SIG-M5 treated with dmso at 0.1 percent for 504 hours (cell line): Measurements from ENCODE around the gene FAM217A.

Experiments used
- DNase-seq: peaks from one replicate; lab custom pipeline; 2025; ENCODE audit not compliant: unreplicated experiment; lab: John Stamatoyannopoulos, UW

Gene FAM217A

DNA sequence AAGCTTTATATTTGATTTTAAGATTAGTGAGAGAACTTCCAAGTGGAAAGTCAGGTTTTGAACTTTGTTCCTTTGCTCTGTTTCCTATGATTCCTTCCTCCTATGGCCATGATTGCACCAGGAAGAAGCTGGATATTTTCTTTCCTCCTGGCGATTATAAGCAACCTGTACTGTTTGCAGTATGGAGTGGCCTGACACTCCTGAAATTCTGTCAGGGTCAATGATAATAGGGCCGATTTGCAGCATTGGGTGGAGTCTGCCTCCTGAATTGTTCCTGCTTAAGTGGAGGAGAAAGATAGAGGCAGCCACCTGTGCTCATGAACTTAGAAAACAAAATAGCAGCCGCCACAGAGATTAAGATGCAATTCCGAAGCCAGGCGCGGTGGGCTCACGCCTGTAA is 9.8 kb upstream of the FAM217A start:
- DNase-seq = no peak

DNA sequence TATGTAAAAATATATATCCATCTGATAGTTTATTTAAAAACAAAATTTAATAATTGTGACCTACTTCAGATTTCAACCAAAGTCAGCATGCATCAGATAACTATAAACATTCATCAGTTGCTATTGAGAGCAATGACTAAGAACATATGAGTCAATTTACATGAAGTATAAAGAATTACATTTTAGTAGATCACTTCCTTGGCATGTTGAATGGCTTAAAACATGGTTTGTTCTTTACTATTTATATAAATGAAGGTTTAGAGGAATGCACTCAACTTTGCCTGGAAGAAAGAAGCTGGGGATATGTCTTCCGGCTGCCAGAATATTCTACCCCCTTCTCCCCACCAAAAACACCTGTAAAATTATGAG is 6.4 kb upstream of the FAM217A start:
- DNase-seq = no peak

DNA sequence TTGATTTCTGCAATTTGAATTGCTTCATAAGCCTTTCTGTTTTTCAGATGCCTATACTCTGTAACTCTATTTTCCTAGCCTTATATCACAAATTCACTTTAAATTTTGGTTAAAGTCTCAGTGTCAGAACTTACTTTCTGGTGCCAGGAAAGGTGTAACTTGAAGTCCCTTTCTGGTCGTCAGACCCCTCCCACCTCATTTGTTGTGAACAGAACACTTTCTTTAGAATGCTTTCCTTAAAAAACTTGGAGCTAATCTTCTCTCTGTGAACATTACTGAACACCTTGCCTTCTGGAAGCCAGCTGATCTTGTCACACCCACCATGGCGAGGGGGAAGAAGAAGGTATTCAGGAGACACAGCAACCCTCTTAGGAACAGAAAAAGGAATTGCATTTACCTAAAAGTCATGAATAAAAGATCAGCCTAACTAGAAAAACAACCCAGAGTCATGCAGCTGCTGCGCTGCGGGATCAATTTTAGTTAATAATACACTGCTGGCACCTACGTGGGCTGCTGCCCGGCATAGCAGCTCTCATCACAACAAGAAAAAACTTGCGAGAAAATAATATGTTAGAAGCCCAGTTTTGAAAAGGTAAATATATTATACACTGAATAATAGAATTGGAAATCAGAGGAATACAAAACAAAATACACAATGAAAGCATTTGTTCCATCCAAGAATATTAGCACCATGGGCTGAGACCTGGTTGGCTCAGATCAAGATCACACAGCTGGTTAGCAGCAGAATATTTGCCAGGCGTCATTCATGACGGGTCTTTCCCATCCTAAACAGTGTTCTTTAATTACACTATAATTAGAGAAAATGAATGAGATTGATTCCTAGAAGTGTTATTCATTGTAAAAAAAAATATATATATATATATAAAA is 5.8 kb upstream of the FAM217A start:
- DNase-seq = no peak

DNA sequence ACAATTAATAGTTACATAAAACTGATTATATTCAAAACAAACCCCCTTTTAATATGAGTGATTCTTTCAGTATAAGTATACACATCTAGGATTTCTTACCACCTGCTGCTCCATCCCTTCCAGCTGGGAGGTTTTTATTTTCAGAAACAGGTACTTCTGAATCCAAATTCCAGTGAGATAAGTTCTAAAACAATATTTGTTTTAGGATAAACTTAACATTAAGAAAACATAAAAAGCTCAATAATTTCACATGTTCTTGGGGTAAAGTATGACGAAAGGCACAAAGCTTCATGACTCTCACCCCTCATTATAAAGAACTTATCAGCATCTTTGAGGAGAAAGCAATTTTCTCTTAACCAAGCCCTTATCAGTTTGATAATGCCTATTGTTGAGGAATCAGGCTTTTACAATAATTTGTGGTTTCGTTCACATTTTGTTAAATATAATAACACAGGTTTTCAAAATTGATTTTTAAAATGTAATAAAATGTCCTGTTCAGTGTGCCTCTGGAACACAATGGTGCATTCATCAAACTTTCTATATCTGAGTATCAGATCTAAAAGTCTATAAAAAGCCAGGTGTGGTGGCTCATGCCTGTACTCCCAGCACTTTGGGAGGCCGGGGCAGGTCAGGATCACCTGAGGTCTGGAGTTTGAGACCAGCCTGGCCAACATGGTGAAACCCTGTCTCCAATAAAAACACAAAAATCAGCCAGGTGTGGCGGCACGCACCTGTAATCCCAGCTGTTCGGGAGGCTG is 4.3 kb downstream of the FAM217A start:
- DNase-seq = no peak

DNA sequence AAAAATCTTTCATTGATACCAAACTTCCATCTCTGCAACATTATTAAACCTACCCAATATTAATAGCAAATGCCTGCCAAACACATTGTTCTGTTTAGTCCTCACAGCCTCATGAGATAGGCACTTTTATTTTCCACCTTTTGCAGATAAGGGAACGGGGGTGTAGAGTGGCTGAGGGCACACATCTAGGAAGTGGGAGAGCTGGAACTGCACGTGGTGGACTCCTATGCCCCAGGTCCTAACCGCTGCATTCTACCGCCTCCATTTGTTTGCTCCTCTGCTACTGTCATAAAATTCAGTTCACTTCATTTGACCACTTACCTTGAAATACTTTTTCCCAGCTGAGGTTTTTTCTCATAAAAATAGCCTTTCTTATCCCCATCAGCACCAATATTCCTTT is 7.6 kb downstream of the FAM217A start:
- DNase-seq = no peak

DNA sequence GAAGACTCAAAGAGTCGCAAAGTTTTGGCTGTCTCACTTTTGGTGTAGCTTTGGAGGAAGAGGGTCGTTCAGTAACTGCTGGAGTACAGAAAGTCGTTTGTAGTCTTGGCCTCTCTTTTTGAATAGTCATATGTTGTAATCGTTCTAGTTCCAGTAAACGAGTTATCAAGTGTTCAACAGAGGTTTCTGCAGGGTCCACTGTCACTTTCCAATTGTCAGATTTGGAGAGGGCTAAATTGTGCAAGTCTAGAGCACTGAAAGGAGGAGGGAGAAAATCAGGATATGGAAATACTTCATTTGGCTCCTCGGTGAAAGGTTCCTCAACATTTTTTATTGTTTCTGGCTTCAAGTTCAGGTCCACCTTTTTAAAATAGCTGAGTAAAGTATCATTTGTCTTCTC is 9.7 kb downstream of the FAM217A start:
- no peak for DNase-seq

DNA sequence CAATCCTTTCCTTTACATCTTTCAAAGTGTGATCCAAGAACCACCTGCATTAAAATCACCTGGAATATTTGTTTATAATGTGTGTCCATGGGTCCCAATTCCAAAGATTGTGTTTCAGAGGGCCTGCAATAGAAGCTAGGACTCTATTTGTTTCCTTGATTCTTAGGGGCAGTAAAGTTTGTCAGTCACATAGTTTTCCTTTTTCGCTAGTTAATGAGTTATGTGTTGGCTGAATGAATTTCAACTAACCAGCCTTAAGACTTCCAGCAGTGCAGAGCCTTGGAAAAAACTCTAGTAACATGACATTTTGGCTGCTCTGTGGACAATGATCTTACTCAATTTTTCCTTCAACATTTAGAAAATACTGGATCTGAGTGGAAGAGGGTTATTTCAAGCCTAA is 11.3 kb downstream of the FAM217A start:
- DNase-seq = no peak

DNA sequence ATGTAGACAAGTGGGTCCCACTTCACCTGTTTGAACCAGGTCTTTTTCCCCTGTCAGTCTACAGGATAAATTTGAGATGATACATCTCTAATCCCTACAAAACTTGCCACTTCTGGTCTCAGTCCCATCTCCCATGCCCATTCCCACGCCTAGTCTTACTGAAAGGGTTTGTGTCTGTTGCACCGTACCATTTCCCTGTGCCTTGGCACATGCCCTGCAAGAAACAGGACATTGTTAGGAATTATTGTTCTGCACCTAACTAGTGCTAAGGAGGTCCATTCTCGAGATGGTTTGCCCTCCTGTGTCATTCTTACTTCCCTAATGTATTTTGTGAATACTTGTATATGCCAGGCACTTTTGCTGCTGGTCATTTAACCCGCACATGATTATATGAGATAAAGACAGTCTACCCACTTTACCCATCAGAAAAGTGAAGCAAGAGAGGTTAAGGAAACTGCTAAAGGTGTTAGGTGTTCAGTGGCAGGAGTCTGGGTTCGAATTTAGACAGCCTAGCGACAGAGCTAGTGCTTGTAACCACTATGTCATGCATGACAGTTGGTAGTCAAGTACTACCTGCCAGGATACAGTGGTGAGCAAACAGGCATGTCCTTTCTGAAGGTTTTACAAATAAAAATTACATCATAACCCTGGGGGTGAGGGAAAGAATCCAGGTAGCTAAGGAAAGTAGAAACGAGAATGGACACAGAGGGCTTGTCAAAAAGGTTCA is 12.7 kb downstream of the FAM217A start:
- no peak for DNase-seq

DNA sequence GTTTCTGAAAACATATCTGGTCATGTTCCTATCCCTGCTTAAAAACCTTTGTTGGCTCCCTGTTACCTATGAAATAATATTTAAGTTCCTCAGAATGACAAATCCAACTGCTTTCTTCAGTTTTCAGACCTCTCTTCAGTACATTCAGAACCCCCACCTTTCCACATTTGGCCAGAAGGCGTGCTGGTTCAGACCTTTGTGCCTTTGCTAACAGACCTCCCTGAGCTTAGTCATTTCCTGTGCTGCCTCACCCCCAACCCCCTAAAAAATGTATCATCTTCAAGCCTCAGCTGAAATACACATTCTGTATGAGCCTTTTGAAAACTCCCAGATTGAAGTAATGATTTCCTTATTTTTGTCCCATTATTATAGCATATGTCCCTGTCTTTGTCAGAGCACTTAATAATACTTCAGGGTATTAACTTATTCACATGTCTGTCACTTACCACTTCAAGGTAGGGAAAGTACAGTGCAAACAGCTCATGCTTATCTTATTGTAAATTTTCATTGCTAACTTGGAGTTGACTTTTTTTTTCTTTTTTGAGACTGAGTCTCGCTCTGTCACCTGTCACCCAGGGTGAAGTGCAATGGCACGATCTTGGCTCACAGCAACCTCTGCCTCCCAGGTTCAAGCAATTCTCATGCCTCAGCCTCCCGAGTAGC is 19.7 kb downstream of the FAM217A start:
- no peak for DNase-seq

DNA sequence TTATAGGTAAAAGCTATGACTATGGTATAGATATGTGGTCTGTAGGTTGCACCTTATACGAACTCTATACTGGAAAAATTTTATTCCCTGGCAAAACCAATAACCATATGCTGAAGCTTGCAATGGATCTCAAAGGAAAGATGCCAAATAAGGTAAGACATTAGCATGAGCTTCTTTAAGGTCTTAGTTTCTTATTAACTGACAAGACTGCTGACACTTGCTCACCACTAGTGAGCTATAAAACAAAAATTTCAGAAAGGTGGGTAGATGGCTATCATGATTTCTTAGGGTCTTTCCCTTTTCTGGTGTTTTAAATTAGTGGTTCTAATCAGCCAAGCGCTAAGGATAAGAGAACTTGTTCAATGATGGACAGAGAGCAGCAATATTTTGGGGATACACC is 21.9 kb downstream of the FAM217A start:
- DNase-seq = no peak

DNA sequence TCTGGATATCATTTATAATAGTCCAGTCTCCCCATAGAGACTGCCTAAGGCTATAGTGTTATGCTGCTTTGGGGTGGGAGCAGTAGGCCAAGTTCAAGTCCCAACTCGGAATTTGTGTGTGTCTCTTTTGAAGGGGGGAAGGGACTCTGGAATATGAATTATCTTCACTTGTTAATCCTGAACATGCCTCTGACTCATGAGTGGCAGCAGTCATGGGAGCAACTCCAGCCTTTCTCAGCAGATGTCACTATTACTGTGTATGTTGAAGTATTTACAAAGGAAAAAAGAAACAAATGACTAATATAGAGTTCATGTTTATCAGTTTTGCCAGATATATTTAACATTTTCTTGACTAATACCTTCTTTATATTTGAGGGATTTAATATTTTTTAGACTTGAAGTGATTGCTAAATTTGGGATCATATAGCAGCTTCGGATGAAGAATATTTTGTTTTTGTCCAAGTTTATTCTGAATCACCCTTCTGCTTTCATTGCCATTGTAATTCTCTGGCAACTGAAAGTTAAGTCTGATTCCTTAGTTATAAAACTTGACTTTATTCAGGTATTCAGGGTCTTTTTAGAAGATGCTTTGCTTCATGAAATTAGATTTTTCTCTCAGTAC is 23.4 kb downstream of the FAM217A start:
- DNase-seq = no peak

DNA sequence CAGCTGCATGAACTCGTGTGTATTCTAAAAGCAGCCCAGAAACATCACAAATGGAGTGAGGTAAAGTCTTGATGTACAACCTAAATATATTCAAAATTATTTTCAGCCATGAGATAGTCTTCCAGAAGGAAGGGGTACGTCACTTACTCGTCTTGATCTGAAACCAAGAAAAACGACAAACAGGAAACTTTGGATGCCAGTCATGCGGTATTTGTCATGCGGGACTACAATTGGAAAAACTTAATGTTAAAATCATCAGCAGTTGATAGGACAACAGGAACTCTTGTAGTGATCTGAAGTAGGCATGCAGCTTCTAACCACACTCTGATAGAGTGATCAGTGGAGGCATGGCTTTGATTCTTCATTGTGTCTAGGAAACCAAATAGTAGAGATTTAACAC is 29.7 kb downstream of the FAM217A start:
- DNase-seq = no peak

DNA sequence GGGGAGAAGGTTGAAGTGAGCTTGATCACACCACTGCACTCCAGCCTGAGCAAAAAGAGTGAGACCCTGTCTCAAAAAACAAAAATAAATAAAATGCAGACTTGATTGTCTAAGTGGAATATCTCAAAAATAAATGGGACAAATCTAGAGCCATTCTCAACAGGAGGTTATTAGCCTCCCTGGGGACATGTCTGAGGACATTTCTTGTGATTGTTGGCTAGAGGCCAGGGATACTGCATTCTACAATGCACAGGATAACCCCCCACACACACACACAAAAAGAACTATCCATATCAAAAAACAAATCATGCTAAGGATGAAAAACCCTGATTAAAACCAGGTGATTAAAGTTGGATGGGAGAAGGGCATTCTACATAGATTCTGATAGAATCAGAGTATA is 37.5 kb downstream of the FAM217A start:
- DNase-seq = no peak

DNA sequence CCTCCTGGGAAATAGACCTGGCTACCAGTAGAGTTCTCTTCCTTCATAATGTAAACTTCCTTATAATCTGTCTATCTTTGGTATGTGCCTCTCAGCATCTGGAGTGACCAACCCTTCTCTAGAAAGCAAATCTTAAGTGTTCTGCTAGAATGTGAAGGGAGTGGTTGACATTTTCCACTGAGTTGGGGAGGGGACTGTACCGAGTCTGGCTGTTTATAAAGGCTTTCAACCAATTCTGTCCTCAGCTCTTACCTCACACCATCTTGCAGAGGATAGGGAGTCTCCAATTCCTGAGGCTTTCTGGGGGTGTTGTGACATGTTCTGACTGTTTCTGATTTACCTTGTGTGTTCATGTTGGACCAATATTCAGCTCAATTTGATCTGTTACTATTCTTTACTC is 39.6 kb downstream of the FAM217A start:
- no peak for DNase-seq

DNA sequence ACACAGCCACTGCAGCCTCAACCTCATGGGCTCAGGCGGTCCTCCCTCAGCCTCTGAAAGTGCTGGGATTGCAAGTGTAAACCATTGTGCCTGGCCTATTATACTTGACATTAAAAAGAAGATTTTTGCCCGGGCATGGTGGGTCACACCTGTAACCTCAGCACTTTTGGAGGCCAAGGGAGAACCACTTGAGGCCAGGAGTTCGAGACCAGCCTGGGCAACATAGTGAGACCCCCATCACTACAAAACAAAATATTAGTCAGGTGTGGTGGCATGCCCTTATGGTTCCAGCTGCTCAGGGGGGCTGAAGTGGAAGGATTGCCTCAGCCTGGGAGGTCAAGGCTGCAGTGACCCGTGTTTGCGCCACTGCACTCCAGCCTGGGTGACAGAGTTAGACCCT is 42.4 kb downstream of the FAM217A start:
- DNase-seq = no peak

DNA sequence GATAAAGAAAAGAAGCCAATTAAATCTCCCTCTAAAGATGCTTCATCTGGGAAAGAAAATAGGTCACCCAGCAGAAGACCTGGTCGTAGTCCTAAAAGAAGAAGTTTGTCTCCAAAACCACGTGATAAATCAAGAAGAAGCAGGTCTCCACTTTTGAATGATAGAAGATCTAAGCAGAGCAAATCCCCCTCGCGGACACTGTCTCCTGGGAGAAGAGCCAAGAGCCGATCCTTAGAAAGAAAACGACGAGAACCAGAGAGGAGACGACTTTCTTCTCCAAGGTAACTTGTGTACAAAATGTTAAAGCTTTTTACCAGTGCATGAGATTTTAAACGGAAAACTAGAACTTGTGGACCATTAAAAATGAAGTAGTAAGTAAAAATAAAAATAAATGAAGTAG is 46.5 kb downstream of the FAM217A start:
- DNase-seq = no peak

DNA sequence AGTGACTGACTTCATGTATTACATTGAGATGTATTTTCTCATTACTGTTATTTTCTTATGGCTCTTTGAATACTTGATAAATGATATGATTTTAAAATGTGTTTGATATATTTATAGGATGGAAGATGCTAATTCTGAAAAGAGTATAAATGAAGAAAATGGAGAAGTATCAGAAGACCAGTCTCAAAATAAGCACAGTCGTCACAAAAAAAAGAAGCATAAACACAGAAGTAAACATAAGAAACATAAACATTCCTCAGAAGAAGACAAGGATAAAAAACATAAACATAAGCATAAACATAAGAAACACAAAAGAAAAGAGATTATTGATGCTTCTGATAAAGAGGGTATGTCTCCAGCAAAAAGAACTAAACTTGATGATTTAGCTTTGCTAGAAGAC is 47.5 kb downstream of the FAM217A start:
- DNase-seq = no peak

DNA sequence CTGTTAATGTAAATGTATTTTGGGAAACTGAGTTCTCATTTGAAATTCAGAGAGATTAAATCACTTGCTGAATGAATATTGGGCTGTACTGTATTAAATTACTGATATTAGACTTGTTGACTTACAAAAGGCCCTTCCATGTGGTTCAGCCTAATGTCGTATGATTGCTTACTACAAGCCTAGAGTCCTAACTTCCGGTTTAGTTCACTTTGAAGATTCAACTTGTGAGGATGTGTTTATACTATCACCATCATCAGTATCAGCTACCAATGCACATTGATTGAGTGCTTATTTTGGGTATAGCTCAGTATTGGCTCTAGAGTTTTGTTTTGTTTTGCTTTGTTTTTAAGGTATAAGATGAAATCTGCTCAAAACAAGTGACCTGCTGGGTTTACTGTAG is 48.3 kb downstream of the FAM217A start:
- no peak for DNase-seq

DNA sequence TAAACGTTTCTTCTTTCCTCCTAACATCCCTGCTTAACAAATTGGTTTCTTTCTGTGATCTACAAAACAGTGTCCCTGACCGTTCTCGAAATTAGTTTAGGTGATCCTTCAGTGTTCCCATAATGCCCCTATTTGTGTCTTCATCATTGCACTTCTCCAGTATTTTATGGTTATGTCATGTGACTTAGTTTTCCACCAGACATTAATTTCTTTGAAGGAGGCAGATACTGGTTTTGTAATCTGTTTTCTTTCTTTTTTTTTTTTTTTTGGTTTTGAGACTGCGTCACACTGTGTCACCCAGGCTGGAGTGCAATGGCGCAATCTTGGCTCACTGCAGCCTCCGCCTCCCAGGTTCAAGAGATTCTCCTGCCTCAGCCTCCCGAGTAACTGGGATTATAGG is 49.2 kb downstream of the FAM217A start:
- DNase-seq = peak; percentile 59

DNA sequence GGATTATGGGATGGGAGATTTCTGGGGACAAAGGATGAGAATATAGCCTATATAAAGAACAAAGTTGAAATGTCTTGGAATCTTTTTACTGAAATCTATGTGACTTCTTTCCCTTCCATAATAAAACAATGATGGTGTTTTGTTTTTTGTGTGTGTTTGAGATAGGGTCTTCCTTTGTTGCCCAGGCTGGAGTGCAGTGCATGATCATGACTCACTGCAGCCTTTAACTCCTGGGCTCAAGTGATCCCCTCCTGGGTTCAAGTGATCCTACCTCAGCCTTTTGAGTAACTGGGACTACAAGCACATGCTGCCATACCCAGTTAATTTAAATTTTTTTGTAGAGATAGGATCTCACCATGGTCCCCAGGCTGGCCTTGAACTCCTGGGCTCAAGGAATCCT is 50.9 kb downstream of the FAM217A start:
- DNase-seq = no peak

DNA sequence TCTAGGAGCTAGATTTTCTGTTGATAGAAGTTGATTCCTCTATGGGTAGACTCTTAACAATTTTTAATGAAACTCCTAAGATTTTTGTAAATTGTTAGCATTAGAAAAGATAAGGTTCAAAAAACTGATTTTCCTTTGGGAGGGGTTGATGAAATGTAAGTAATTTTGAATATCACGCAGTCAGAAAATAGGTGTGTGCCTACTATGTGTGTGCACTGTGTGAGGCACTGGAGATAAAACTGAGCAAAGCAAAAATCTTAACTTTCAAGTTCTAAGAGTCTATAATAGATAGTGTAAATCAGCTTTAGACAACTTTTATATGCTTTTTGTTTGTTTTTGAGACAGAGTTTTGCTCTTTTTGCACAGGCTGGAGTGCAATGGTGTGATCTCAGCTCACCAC is 53.3 kb downstream of the FAM217A start:
- DNase-seq = no peak
